Liver (tissue), 9 donors: Measurements from ENCODE around the gene TRIP6. TPM values are rescaled to one million over a fixed set of nuclear protein-coding genes. Genes with fewer than 3 reads are reported as not detected.

Source experiments
- DNase-seq: peaks from one replicate; pipeline ENCODE4 v3.0.0-alpha.2; 2017; ENCODE audit warnings: low spot score
- H3K27ac ChIP-seq, 2 donors: one replicate each; pipeline ENCODE4 v1.7.0; 2013; ENCODE audit warnings: inconsistent platforms in 2 of 2, low read length in 2 of 2, control low read depth in 1 of 2, low read depth in 1 of 2, mild to moderate bottlenecking in 1 of 2
- H3K27me3 ChIP-seq, 4 donors: one replicate each; pipeline versions ENCODE4 v1.6.1 to v1.7.0; 2013; ENCODE audit warnings: low read length in 3 of 4, inconsistent platforms in 1 of 4, mild to moderate bottlenecking in 1 of 4, moderate library complexity in 1 of 4; ENCODE audit not compliant: control insufficient read depth in 4 of 4, insufficient read depth in 4 of 4
- H3K36me3 ChIP-seq, 4 donors: one replicate each; pipeline versions ENCODE4 v1.6.1 to v1.7.0; 2013; ENCODE audit warnings: low read length in 3 of 4, mild to moderate bottlenecking in 3 of 4, low read depth in 1 of 4, moderate library complexity in 1 of 4; ENCODE audit not compliant: control insufficient read depth in 4 of 4, insufficient read depth in 3 of 4
- H3K4me1 ChIP-seq, 4 donors: one replicate each; pipeline versions ENCODE4 v1.6.1 to v1.7.0; 2013; ENCODE audit warnings: low read length in 3 of 4, mild to moderate bottlenecking in 3 of 4, moderate library complexity in 1 of 4; ENCODE audit not compliant: control insufficient read depth in 4 of 4, insufficient read depth in 4 of 4
- H3K4me3 ChIP-seq, 3 donors: one replicate each; pipeline versions ENCODE4 v1.6.1 to v1.7.0; 2013; ENCODE audit warnings: low read length in 3 of 3, control low read depth in 1 of 3, low read depth in 1 of 3, mild to moderate bottlenecking in 1 of 3
- H3K9ac ChIP-seq, 2 donors: one replicate each; pipeline ENCODE4 v1.7.0; 2013; ENCODE audit warnings: low read length in 2 of 2, mild to moderate bottlenecking in 2 of 2, moderate library complexity in 2 of 2, control low read depth in 1 of 2, low read depth in 1 of 2
- H3K9me3 ChIP-seq, 4 donors: one replicate each; pipeline versions ENCODE4 v1.6.1 to v1.7.0; 2013; ENCODE audit warnings: low read length in 3 of 4; ENCODE audit not compliant: control insufficient read depth in 4 of 4
- ATF3 ChIP-seq: IDR thresholded peaks from 2 replicates; pipeline ENCODE4 v1.6.1; 2016; ENCODE audit warnings: antibody characterized with exemption
- CTCF ChIP-seq: fragments of 150-350 bp; IDR thresholded peaks from 2 replicates; pipeline ENCODE4 v1.5.1; 2017; ENCODE audit warnings: improper control_type of control experiment, low read depth, low read length; ENCODE audit not compliant: missing input control
- EGR1 ChIP-seq, 2 donors: IDR thresholded peaks; 2 replicates each; pipeline ENCODE4 v1.6.1; 2016 to 2018; ENCODE audit warnings: antibody characterized with exemption in 2 of 2, low read depth in 2 of 2
- FOXA1 ChIP-seq: IDR thresholded peaks from 2 replicates; pipeline ENCODE4 v1.6.1; 2016; ENCODE audit warnings: antibody characterized with exemption
- FOXA2 ChIP-seq: IDR thresholded peaks from 2 replicates; pipeline ENCODE4 v1.6.1; 2016; ENCODE audit warnings: antibody characterized with exemption
- HNF4A ChIP-seq, 2 donors: conservative IDR thresholded peaks; 2 replicates each; pipeline ENCODE4 v1.6.1; 2016; ENCODE audit warnings: antibody characterized with exemption in 2 of 2, mild to moderate bottlenecking in 2 of 2
- HNF4G ChIP-seq: IDR thresholded peaks from 2 replicates; pipeline ENCODE4 v1.6.1; 2016; ENCODE audit warnings: antibody characterized with exemption
- JUND ChIP-seq, 2 donors: IDR thresholded peaks; 2 replicates each; pipeline ENCODE4 v1.6.1; 2016; ENCODE audit warnings: antibody characterized with exemption in 2 of 2
- NR2F2 ChIP-seq: IDR thresholded peaks from 2 replicates; pipeline ENCODE4 v1.6.1; 2016; ENCODE audit warnings: antibody characterized with exemption
- RAD21 ChIP-seq, 2 donors: IDR thresholded peaks; 2 replicates each; pipeline ENCODE4 v1.6.1; 2016; ENCODE audit warnings: antibody characterized with exemption in 2 of 2, mild to moderate bottlenecking in 2 of 2
- REST ChIP-seq: IDR thresholded peaks from 2 replicates; pipeline ENCODE4 v1.6.1; 2016; ENCODE audit warnings: antibody characterized with exemption, mild to moderate bottlenecking
- RXRA ChIP-seq, 2 donors: IDR thresholded peaks; 2 replicates each; pipeline ENCODE4 v1.6.1; 2017 to 2018; ENCODE audit warnings: antibody characterized with exemption in 2 of 2, mild to moderate bottlenecking in 1 of 2
- SP1 ChIP-seq: IDR thresholded peaks from 2 replicates; pipeline ENCODE4 v1.6.1; 2018; ENCODE audit warnings: antibody characterized with exemption, mild to moderate bottlenecking
- TAF1 ChIP-seq: conservative IDR thresholded peaks from 2 replicates; pipeline ENCODE4 v1.6.1; 2016; ENCODE audit warnings: antibody characterized with exemption, mild to moderate bottlenecking
- YY1 ChIP-seq: IDR thresholded peaks from 2 replicates; pipeline ENCODE4 v1.6.1; 2016; ENCODE audit warnings: antibody characterized with exemption, mild to moderate bottlenecking
- ZBTB33 ChIP-seq: IDR thresholded peaks from 2 replicates; pipeline ENCODE4 v1.6.1; 2016; ENCODE audit warnings: antibody characterized with exemption
- WGBS: extraction: QIAGEN DNeasy Blood & Tissue Kit; methylation state at CpG from one replicate; pipeline ENCODE4 v1.1.7; 2013; 5-methylcytosine and 5-hydroxymethylcytosine counted together
- polyA plus RNA-seq, 2 donors: library from polyadenylated mRNA; stranded (reverse) in 1 of 2; unstranded in 1 of 2; fragments of 200-250 nt in 1 of 2; fragments of >200 nt in 1 of 2; fragmentation: Nextera tagmentation in 1 of 2; extraction: Ambion mirVana in 1 of 2; gene quantifications; one replicate each; pipeline versions ENCODE4 v1.2.1 to v1.2.3, GENCODE V29; 2013 to 2015
- total RNA-seq, 2 donors: library from RNA; depleted of rRNA; stranded (reverse); fragments of >200 nt; gene quantifications; one replicate each; pipeline ENCODE4 v1.2.3, GENCODE V29; 2014
- TF ChIP-seq, protein P1 (sequence below): IDR thresholded peaks from 2 replicates; pipeline ENCODE4 v1.6.1; 2016; ENCODE audit warnings: antibody characterized with exemption
- donor health status: healthy.
- donor health status: healthy.
- donor health status: healthy.
- donor health status: healthy.
- donor health status: healthy.

The TRIP6 gene
- total and polyA plus RNA-seq, 4 donors = 14.6 to 30.7 (median 18.1) TPM

DNA sequence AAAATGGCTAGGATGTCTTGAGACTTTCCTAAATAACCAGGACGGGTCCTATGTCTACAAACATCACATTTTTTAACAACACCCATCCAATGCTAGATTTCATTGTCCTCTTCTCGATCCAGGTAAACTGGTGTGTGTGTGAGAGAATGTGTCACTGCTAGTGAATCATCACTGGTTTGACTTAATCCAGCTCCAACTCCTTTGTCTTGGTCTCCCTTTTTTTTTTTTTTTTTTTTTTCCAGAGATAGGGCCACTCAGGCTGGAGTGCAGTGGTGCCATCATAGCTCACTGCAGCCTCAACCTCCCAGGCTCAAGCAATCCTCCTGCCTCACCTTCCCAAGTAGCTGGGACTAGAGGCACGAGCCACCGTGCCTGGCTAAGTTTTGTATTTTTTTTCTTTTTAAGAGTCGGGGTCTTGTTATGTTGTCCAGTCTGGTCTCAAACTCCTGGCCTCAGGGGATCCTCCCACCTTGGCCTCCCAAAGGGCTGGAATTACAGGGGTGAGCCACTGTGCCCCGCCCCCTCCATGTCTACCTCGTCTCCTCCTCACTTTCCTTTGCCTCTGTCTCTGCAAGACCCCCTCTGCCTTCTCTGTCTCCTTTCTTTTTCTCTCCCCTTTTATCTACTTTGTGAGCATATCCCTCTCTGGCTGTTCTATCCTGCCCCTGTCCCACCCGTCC lies 24.5 kb downstream of the TRIP6 start:
- Histone ChIP-seq H3K9ac (no peak overlapping the region), H3K27me3 (peaks cover 0 to 6% (median 0%) of the 10 kb centered on the region in 4 donors), H3K4me3 (no peak overlapping the region), H3K9me3 (no peaks in the 10 kb centered on the region), H3K27ac (no peak overlapping the region), H3K4me1 (peaks cover 20 to 54% (median 35%) of the 10 kb centered on the region in 4 donors), H3K36me3 (peaks cover 0 to 13% (median 12%) of the 10 kb centered on the region in 4 donors)
- 81% methylated on average over 8 of the region's 8 CpGs for WGBS
- no peak for DNase-seq
- TF ChIP-seq FOXA2 (no peak), CTCF (no peak), HNF4G (no peak), HNF4A (conservative IDR thresholded peaks at IDR 0.05) (no peak), REST (no peak), YY1 (no peak), EGR1 (IDR thresholded peaks at IDR 0.05; ENCODE audit: low read depth in 2 of 2) (no peak), ATF3 (no peak), RXRA (IDR thresholded peaks at IDR 0.05) (no peak), ZBTB33 (no peak), NR2F2 (no peak), TAF1 (no peak), FOXA1 (no peak), SP1 (no peak), JUND (IDR thresholded peaks at IDR 0.05) (no peak), RAD21 (IDR thresholded peaks at IDR 0.05) (no peak)
- TF ChIP-seq, protein P1, sequence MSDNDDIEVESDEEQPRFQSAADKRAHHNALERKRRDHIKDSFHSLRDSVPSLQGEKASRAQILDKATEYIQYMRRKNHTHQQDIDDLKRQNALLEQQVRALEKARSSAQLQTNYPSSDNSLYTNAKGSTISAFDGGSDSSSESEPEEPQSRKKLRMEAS = no peak
